GM18868 (cell line): ENCODE measurements around the gene FBXO30.

Experiments
- ATAC-seq: cut with Tn5 transposase; IDR thresholded peaks from one replicate; pipeline ENCODE4 v1.9.1; 2021; ENCODE audit warnings: mild to moderate bottlenecking, moderate library complexity; ENCODE audit not compliant: unreplicated experiment

The FBXO30 gene

GRCh38 chr6:145758113-145758512 is 56.5 kb downstream of the FBXO30 start:
- no peak for ATAC-seq

- no peak for ATAC-seq
Observed at GRCh38 chr6:145756170-145756662, 58.4 kb downstream of the FBXO30 start.

GRCh38 chr6:145755682-145756081 is 58.9 kb downstream of the FBXO30 start:
- no peak for ATAC-seq

GRCh38 chr6:145752638-145753037 is 62.0 kb downstream of the FBXO30 start:
- ATAC-seq, result no peak

GRCh38 chr6:145749632-145750031 is 65.0 kb downstream of the FBXO30 start:
- peak; percentile 99 for ATAC-seq

- no peak for ATAC-seq
Observed at GRCh38 chr6:145745861-145746260, 68.7 kb downstream of the FBXO30 start.

- ATAC-seq, result no peak
Observed at GRCh38 chr6:145744619-145745018, 70.0 kb downstream of the FBXO30 start.
